PC-9 (cell line): Measurements from ENCODE around the gene TSC22D2.

Experiments
- CTCF ChIP-seq: fragments of 200-600 bp; sonication (generic); conservative IDR thresholded peaks from 2 replicates; pipeline ENCODE4 v1.6.1; 2017; ENCODE audit warnings: mixed run types, antibody characterized with exemption, mild to moderate bottlenecking, moderate library complexity
- EZH2 ChIP-seq: fragments of 200-600 bp; sonication (generic); IDR thresholded peaks from 2 replicates; pipeline ENCODE4 v1.8.0; 2017; ENCODE audit warnings: antibody characterized with exemption, low read depth

DNA sequence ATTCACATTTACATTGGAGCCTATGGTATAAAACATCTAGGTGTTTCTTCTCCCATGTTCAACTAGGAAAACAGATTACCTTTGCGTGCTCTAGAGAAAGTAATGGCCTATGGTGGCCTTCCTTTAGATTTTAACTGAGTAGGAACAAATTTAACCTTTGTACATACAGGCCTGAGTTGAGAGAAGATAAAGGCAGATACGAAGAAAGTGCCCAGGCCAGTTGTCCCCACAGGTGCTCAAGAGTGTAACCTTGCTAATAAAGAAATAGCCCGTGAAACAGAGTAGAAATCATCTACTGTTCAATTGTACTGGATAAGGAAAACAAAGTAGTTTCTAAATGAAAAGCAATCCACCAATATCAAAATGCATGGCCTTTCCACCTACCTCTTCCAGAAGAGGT is 6.8 kb upstream of the TSC22D2 start:
- TF ChIP-seq CTCF = no peak
- no peak for TF ChIP-seq EZH2
